Measurements from ENCODE around the gene ANP32D. TPM values are rescaled to one million over a fixed set of nuclear protein-coding genes. Genes with fewer than 3 reads are reported as not detected.
"Not testable (repeated sequence)": the region's sequence is repeated elsewhere in the genome, so short reads cannot be mapped to it uniquely, and the experiment has no call there.

ANP32D gene
- total RNA-seq, 1 donor from 2014 or later: not detected

DNA sequence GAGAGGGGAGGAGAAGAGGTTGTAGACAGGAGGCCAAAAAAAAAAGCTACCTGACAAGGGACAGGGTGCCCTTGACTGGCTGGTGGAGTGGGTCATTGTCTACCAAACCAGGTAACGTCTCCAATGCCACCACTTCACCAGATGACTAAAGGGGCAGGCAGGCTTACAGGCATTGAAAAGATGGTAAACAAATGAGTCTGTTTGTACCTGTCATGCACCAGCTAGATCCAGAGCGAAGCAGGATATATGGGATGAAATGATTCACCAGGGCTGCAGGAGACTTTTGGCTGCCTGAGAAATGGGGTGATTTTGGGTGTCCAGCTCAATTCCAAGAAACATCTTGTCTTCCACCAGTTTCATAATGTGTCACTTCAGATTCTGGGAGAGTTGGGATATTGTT is 13.9 kb downstream of the ANP32D start:
- DNase-seq (no peak), ATAC-seq (no peak)
- H3K4me1 ChIP-seq: no peaks in the 10 kb centered on the region
- intact Hi-C loops (cut with DNase I): no loop called here
- H3K4me3 ChIP-seq: no peak overlapping the region
- no peaks in the 10 kb centered on the region for H3K36me3 ChIP-seq
- no peaks in the 10 kb centered on the region for H3K27me3 ChIP-seq (ENCODE audit: low read depth)
- H3K27ac ChIP-seq: no peak overlapping the region
- no peaks in the 10 kb centered on the region for H3K9me3 ChIP-seq
- TF ChIP-seq CTCF (IDR thresholded peaks at IDR 0.05): no peak

DNA sequence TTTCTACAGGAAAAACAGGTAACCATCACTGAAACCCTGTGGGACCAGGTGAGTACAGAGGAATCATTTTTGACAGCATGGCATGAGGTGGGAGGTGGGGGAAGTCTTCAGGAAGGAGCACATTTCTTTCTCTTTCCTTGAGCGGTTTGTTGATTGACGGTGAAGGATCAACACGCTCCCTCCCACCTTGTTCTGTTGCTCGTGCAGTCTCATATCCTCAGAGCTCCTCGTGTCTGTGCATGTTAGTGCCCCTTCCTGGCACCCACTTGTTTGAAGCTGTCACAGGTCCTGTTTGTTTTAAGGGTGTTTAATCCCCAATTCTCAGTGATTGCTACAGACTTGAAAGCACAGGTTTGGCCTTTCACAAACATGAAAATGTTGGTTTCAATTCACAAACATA is 14.3 kb downstream of the ANP32D start:
- Histone ChIP-seq H3K4me3 (no peak overlapping the region), H3K4me1 (no peaks in the 10 kb centered on the region), H3K36me3 (no peaks in the 10 kb centered on the region), H3K27me3 (ENCODE audit: low read depth) (no peaks in the 10 kb centered on the region), H3K27ac (no peak overlapping the region), H3K9me3 (no peaks in the 10 kb centered on the region)
- intact Hi-C loops (cut with DNase I): no loop called here
- ATAC-seq (no peak), DNase-seq (no peak)
- no peak for TF ChIP-seq CTCF (IDR thresholded peaks at IDR 0.05)

DNA sequence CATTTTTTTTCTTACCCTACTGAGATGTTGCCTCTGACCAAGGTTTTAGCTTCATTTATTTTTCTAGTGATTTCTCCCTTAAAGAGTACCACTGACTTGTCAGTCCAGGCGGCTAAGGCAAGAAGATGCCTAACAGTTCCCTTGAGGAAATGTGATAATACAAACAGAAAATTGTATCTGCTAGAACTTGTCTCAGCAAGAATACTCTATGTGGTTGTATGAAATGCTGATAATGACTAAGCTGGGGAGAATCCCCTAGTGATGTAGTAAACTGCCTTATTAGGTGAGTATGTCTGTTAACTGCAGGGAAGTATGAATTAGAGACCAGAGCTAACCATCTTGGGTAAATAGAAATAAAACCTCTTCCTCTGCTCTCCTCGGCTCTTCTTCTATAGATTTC is 16.7 kb downstream of the ANP32D start:
- DNase-seq: no peak

DNA sequence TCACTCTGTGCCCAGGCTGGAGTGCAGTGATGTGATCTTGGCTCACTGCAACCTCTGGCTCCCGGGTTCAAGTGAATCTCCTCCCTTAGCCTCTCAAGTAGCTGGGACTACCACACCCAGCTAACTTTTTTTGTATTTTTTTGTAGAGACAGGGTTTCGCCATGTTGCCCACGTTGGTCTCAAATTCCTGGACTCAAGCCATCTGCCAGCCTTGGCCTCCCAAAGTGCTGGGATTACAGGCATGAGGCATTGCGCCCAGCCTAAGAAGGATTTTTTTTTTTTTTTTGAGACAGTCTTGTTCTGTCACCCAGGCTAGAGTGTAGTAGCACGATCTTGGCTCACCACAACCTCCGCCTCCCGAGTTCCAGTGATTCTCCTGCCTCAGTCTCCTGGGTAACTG is 17.1 kb downstream of the ANP32D start:
- intact Hi-C loops (cut with DNase I); ATAC-seq; H3K4me3 ChIP-seq; H3K4me1 ChIP-seq; H3K27ac ChIP-seq; H3K9me3 ChIP-seq; H3K27me3 ChIP-seq (ENCODE audit: low read depth); DNase-seq; H3K36me3 ChIP-seq: not testable (repeated sequence)

More for the DNA sequence above, 16.7 kb downstream of the ANP32D start:
- Histone ChIP-seq H3K27me3 (ENCODE audit: low read depth) (no peaks in the 10 kb centered on the region), H3K4me3 (no peak overlapping the region), H3K9me3 (no peaks in the 10 kb centered on the region), H3K36me3 (no peaks in the 10 kb centered on the region), H3K4me1 (no peaks in the 10 kb centered on the region), H3K27ac (no peak overlapping the region)
- intact Hi-C loops (cut with DNase I): no loop called here
- ATAC-seq: no peak
- TF ChIP-seq CTCF (IDR thresholded peaks at IDR 0.05): no peak

GRCh38 chr12:48500281-48500680 is 27.9 kb downstream of the ANP32D start:
- H3K4me1 ChIP-seq; H3K36me3 ChIP-seq; H3K9me3 ChIP-seq; H3K27ac ChIP-seq; H3K27me3 ChIP-seq (ENCODE audit: low read depth); ATAC-seq; H3K4me3 ChIP-seq; DNase-seq; intact Hi-C loops (cut with DNase I): not testable (repeated sequence)

- H3K4me3 ChIP-seq; intact Hi-C loops (cut with DNase I); ATAC-seq; H3K36me3 ChIP-seq; H3K27me3 ChIP-seq (ENCODE audit: low read depth); H3K9me3 ChIP-seq; DNase-seq; H3K4me1 ChIP-seq; H3K27ac ChIP-seq: not testable (repeated sequence)
Observed at GRCh38 chr12:48506836-48507235, 34.5 kb downstream of the ANP32D start.

GRCh38 chr12:48508987-48509386 is 36.6 kb downstream of the ANP32D start:
- Histone ChIP-seq H3K27ac (no peak overlapping the region), H3K4me3 (no peak overlapping the region), H3K4me1 (no peaks in the 10 kb centered on the region), H3K27me3 (ENCODE audit: low read depth) (no peaks in the 10 kb centered on the region), H3K36me3 (no peaks in the 10 kb centered on the region), H3K9me3 (no peaks in the 10 kb centered on the region)
- ATAC-seq: no peak
- DNase-seq: no peak
- intact Hi-C loops (cut with DNase I): no loop called here
- no peak for TF ChIP-seq CTCF (IDR thresholded peaks at IDR 0.05)

Measured in lower lobe of right lung (tissue), 2 donors.